Limb (tissue), 2 donors: ENCODE results near the gene RPP14.

Experiments
- DNase-seq, 2 donors: peaks; one replicate each; pipeline ENCODE4 v3.0.0-alpha.2; 2016; ENCODE audit errors: extremely low spot score in 2 of 2

The RPP14 gene

DNA sequence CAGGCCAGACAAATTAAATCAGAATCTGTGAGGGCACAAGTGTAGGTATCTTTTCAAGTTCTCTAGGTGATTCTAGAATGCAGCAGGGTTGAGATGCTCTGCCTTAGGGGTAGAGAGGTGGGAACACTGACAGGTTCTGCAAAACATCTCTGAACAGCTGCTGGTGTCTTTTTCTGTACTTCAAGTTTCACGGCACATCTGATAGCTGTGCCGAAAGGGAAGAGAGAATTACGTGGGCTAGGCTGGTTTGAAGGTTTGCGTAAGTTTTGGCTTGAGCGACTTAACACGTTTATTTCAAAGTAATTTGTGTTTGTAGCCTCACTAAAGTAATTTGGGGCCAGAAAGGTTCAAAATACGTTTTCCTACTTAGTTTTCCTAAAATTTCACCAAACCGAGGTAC lies 49.1 kb downstream of the RPP14 start:
- no peak for DNase-seq

DNA sequence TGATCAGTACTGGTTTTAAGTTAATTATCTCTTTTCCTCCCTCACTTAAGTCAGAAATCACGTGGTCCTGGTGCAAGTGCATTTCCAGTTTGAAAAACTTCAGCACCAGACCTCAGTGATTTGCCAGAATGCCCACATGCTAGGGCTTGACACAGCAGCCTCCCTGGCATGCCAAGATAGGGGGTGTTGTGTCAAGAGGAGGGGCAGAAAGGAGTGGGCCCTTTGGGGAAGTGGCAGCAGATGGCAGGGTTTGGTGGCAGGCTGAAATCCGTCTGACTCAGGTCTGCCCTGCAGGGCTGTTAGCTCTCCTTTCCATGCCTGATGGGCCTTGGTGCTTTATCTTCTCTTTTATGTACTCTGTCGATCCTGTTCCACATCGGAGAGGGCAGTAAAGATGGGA lies 50.0 kb downstream of the RPP14 start:
- DNase-seq = no peak

- no peak for DNase-seq
Measured at GRCh38 chr3:58357402-58357801, 51.4 kb downstream of the RPP14 start.

DNA sequence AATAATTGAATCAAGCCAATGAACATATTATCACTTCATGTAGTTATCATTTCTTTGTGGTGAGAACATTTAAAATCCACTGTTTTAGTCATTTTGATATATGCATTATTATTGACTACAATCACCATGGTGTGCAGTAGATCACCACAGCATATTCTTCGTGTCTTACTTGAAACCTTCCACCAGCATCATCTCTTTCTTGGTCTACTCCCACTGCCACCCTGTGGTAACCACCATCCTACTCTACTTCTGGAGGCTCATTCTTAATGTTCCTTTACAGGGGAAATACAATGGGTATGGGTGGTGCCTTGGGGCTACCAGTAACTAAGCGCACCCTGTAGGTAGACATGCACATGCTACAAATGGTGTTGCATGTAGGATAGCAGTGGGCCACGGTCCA lies 52.0 kb downstream of the RPP14 start:
- DNase-seq = no peak

GRCh38 chr3:58358808-58359207 lies 52.8 kb downstream of the RPP14 start:
- no peak for DNase-seq

- DNase-seq = no peak
Measured at GRCh38 chr3:58359621-58360020, 53.6 kb downstream of the RPP14 start.

- DNase-seq = no peak
Measured at GRCh38 chr3:58361866-58362265, 55.8 kb downstream of the RPP14 start.

- no peak for DNase-seq
Measured at GRCh38 chr3:58366699-58367098, 60.7 kb downstream of the RPP14 start.

- no peak for DNase-seq
Measured at GRCh38 chr3:58369038-58369437, 63.0 kb downstream of the RPP14 start.
